ENCODE measurements around the gene FRAS1. TPM values are rescaled to one million over a fixed set of nuclear protein-coding genes. Genes with fewer than 3 reads are reported as not detected.

Gene FRAS1
- total and polyA plus RNA-seq, 2 of the 8 experiments (the other 6 are each of a cell fraction or from before 2014, with no cell fraction given): 38.5 to 109 TPM

DNA sequence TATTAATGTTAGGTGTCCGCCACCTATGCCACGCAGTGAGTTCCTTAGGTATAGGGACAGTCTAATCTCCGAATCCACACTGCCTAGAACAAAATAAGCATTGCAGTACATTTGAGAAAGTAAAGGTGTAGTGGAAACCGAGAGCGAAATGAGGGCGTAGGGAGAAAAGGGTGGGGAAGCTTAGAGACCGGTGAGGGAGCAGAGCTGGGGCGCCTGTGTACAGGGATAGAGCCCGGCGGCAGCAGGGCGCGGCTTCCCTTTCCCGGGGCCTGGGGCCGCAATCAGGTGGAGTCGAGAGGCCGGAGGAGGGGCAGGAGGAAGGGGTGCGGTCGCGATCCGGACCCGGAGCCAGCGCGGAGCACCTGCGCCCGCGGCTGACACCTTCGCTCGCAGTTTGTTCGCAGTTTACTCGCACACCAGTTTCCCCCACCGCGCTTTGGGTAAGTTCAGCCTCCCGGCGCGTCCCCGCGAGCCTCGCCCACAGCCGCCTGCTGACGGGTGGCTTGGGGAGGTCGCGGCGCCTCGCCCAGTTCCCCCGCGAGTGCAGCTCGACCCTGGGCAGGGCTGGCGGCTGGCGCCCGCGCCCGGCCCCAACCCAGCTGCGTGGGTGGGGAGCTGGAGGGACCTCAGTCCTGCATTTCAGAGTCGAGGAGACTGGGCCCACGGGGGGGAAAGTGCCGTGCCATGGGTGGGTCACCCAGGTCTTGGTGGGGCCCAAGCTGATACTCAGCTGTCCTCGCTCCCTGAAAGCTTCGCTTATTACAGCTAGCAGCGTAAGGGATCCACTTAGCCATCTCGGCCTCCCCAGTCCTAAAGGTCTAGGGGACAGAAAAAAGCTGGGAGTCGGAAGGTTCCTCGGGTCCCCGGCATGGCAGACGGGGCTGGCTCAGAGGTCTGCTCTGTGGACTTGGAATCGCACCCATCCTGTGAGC is 494.6 kb downstream of the FRAS1 start, which contains the start of gene ANXA3:
Gene ANXA3, plus strand, starts transcription at position 351 of the 932 bp plus-strand sequence. CDS start 2,704 bp downstream, outside the sequence.
- H4K5ac ChIP-seq (ENCODE audit: insufficient read length, low read depth, low read length): no peak within 1 kb of the TSS
- peak within 1 kb of the TSS; percentile 62; the same call in 1 of the 2 replicates for H4K8ac ChIP-seq (ENCODE audit: extremely low read depth, insufficient read depth, low read length)
- no peak within 1 kb of the TSS for H2AFZ ChIP-seq (ENCODE audit: low read length)
- WGBS, 2 experiments (ENCODE audit: extremely low coverage in 1 of 2, insufficient coverage in 1 of 2, insufficient read length in 1 of 2, insufficient replicate concordance in 2 of 2, low coverage in 1 of 2, low lambda C conversion rate in 2 of 2, missing lambda C conversion rate in 1 of 2): 2% methylated on average over 60 of the region's 65 CpGs; no CpG with 5 or more reads in 1 of the 2 experiments
- H2BK120ac ChIP-seq (replicated peaks; ENCODE audit: low read depth, low read length): no peak within 1 kb of the TSS
- peak in 1 of 2 experiments; percentile 81 for DNase-seq (ENCODE audit: low read depth in 1 of 2, low spot score in 2 of 2)
- no peak within 1 kb of the TSS for H2BK20ac ChIP-seq (ENCODE audit: low read length)
- H4K20me1 ChIP-seq (replicated peaks in 1 of 2; ENCODE audit: control insufficient read depth in 1 of 2, insufficient read depth in 2 of 2, low read length in 2 of 2): no peaks in the 10 kb centered on the region
- peaks cover 0 to 10% (median 4%) of the 10 kb centered on the region in 4 experiments; a peak in 4 of 7 replicates for H3K27me3 ChIP-seq (replicated peaks in 1 of 4; ENCODE audit: control insufficient read depth in 3 of 4, extremely low read depth in 1 of 4, insufficient read depth in 3 of 4, low read length in 3 of 4)
- peak within 1 kb of the TSS; percentile 0 for H3K56ac ChIP-seq (replicated peaks; ENCODE audit: insufficient read length, low read depth, low read length)
- no peak within 1 kb of the TSS for H3K14ac ChIP-seq (ENCODE audit: insufficient read length)
- peaks cover 0 to 7% (median 3%) of the 10 kb centered on the region in 4 experiments; a peak in 5 of 7 replicates for H3K4me1 ChIP-seq (replicated peaks in 1 of 4; ENCODE audit: control insufficient read depth in 3 of 4, insufficient read depth in 4 of 4, low read length in 3 of 4)
- 0 out of 2 replicates have a peak within 1 kb of the TSS, but pooled peaks have one; percentile 30 for H2BK5ac ChIP-seq (ENCODE audit: low read depth, low read length)
- 0 out of 2 replicates have a peak within 1 kb of the TSS, but pooled peaks have one; percentile 39 for H3K18ac ChIP-seq (ENCODE audit: extremely low read depth, low read length)
- H2BK15ac ChIP-seq (ENCODE audit: low read length): no peak within 1 kb of the TSS
- H3K4me3 ChIP-seq (ENCODE audit: extremely low read depth in 1 of 4, insufficient read depth in 2 of 4, low read depth in 3 of 4, low read length in 4 of 4): peak within 1 kb of the TSS; percentile 45 to 76 (median 65)
- no peak for FAIRE-seq
- no peaks in the 10 kb centered on the region for H3K23me2 ChIP-seq (ENCODE audit: low read depth, low read length)
- H3K9me3 ChIP-seq (ENCODE audit: insufficient read depth in 2 of 2, low read depth in 1 of 2, low read length in 1 of 2): peaks cover 0 to 4% of the 10 kb centered on the region in 2 experiments; a peak in 1 of 4 replicates
- H3K27ac ChIP-seq (ENCODE audit: low read depth, low read length): peak within 1 kb of the TSS; percentile 63
- no peaks in the 10 kb centered on the region for H3K36me3 ChIP-seq (ENCODE audit: control insufficient read depth in 2 of 4, insufficient read depth in 4 of 4, low read length in 3 of 4)
- ChIA-PET POLR2A (ENCODE audit: partially characterized antibody) (interaction anchor here (1.0 to 1.9 kb wide), 12 partner anchors 10 to 689 kb away, joined by 3 to 6 read pairs (median 4); partner anchors contain the start of genes BMP2K, FRAS1 and MRPL1), CTCF (ENCODE audit: partially characterized antibody) (interaction anchor here (1.0 to 2.2 kb wide), 3 partner anchors 9 to 17 kb away, joined by 4 to 6 read pairs (median 4); no protein-coding TSS in a partner anchor)
- H3K4me2 ChIP-seq (ENCODE audit: insufficient read depth in 1 of 2, low read depth in 2 of 2, low read length in 2 of 2): peak within 1 kb of the TSS; percentile 68 to 97
- no peak within 1 kb of the TSS for H4K91ac ChIP-seq (replicated peaks; ENCODE audit: insufficient read length, low read length)
- H3K23ac ChIP-seq (ENCODE audit: insufficient read length): no peak within 1 kb of the TSS
- H3K79me2 ChIP-seq (ENCODE audit: control insufficient read depth in 1 of 2, insufficient read depth in 2 of 2, low read length in 2 of 2): no peaks in the 10 kb centered on the region
- H3K4ac ChIP-seq (replicated peaks; ENCODE audit: insufficient read length, low read depth, low read length): no peak within 1 kb of the TSS
- no peak within 1 kb of the TSS for H2BK12ac ChIP-seq (ENCODE audit: low read depth, low read length)
- H3K79me1 ChIP-seq (ENCODE audit: low read depth, low read length): no peaks in the 10 kb centered on the region
- no peak within 1 kb of the TSS for H2AK5ac ChIP-seq (ENCODE audit: low read depth, low read length)
- H3K9ac ChIP-seq (replicated peaks in 1 of 4; ENCODE audit: extremely low read depth in 1 of 4, low read depth in 3 of 4, low read length in 3 of 4): peak within 1 kb of the TSS; percentile 45 to 86 (median 74)
- TF ChIP-seq RNF2 (IDR thresholded peaks at IDR 0.05; ENCODE audit: borderline replicate concordance, low read depth, low read length, missing control alignments, poor library complexity, severe bottlenecking) (no peak), KDM5A (IDR thresholded peaks at IDR 0.05; ENCODE audit: low read length) (no peak), TCF12 (IDR thresholded peaks at IDR 0.05; ENCODE audit: low read depth, low read length) (no peak), SUZ12 (IDR thresholded peaks at IDR 0.05; ENCODE audit: low read length) (peak; percentile 32; the same call in 1 of the 2 replicates), YY1 (IDR thresholded peaks at IDR 0.05; ENCODE audit: low read depth, low read length) (0 out of 2 replicates have a peak, but pooled peaks have one; percentile 6), KDM4A (IDR thresholded peaks at IDR 0.05; ENCODE audit: low read depth, low read length, severe bottlenecking) (peak; percentile 64), PHF8 (conservative IDR thresholded peaks at IDR 0.05; ENCODE audit: low read depth, low read length) (peak; percentile 69), BACH1 (IDR thresholded peaks at IDR 0.05; ENCODE audit: low read length) (peak; percentile 39; the same call in 1 of the 2 replicates), SP2 (IDR thresholded peaks at IDR 0.05; ENCODE audit: low read length) (no peak), SP4 (IDR thresholded peaks at IDR 0.05; ENCODE audit: low read length) (no peak)

Data from H1 (cell line).